ENCODE results near the gene ZNF69. TPM values are rescaled to one million over a fixed set of nuclear protein-coding genes. Genes with fewer than 3 reads are reported as not detected.
A peak's percentile ranks its signal among the peaks of the same experiment; 100 is the strongest.
"Not testable (repeated sequence)": the region's sequence is repeated elsewhere in the genome, so short reads cannot be mapped to it uniquely, and the experiment has no call there.

The ZNF69 gene
- total RNA-seq (24.6 and 51.7 TPM in 2 replicates), polyA plus RNA-seq (13.7 and 13.8 TPM in 2 replicates)

GRCh38 chr19:11887611-11888531, at the start of gene ZNF69:
ZNF69 (plus strand) TSS chr19:11887782; CDS start chr19:11887924, 142 bp downstream.
- peak within 1 kb of the TSS; percentile 80 for H3K4me2 ChIP-seq
- H3K27me3 ChIP-seq, result no peaks in the 10 kb centered on the region
- WGBS (ENCODE audit: low lambda C conversion rate, missing lambda C conversion rate), result under 1% methylated on average over 47 of the region's 56 CpGs
- H4K20me1 ChIP-seq (ENCODE audit: insufficient read depth, poor library complexity, severe bottlenecking), result no peaks in the 10 kb centered on the region
- H3K79me2 ChIP-seq, result peaks cover 41% of the 10 kb centered on the region
- peaks cover 13% of the 10 kb centered on the region for H3K9me3 ChIP-seq (ENCODE audit: low read depth)
- peak within 1 kb of the TSS; percentile 64 for H3K4me3 ChIP-seq
- H3K36me3 ChIP-seq (replicated peaks; ENCODE audit: insufficient read depth, low read depth), result peaks cover 3% of the 10 kb centered on the region
- peak; percentile 94 for DNase-seq (ENCODE audit: low spot score)
- TF ChIP-seq EZH2 (IDR thresholded peaks at IDR 0.05; ENCODE audit: borderline replicate concordance) (no peak), CTCF (IDR thresholded peaks at IDR 0.05; ENCODE audit: poor library complexity) (no peak), EZH2phosphoT487 (IDR thresholded peaks at IDR 0.05; ENCODE audit: low read depth, severe bottlenecking, unreplicated experiment) (no peak)
- H3K4me1 ChIP-seq (ENCODE audit: insufficient read depth), result peaks cover 17% of the 10 kb centered on the region
- H3K9me2 ChIP-seq (replicated peaks; ENCODE audit: insufficient read depth), result no peaks in the 10 kb centered on the region
- peak within 1 kb of the TSS; percentile 19 for H2AFZ ChIP-seq
- peak within 1 kb of the TSS; percentile 98 for H3K27ac ChIP-seq

GRCh38 chr19:11843722-11844121, 43.9 kb upstream of the ZNF69 start:
- no peak for TF ChIP-seq CTCF (IDR thresholded peaks at IDR 0.05; ENCODE audit: poor library complexity)
- TF ChIP-seq EZH2 (IDR thresholded peaks at IDR 0.05; ENCODE audit: borderline replicate concordance), result no peak
- no peak for TF ChIP-seq EZH2phosphoT487 (IDR thresholded peaks at IDR 0.05; ENCODE audit: low read depth, severe bottlenecking, unreplicated experiment)
- Histone ChIP-seq H3K4me3 (no peak overlapping the region), H2AFZ (no peak overlapping the region), H3K27me3 (no peaks in the 10 kb centered on the region), H3K36me3 (replicated peaks; ENCODE audit: insufficient read depth, low read depth) (no peaks in the 10 kb centered on the region), H4K20me1 (ENCODE audit: insufficient read depth, poor library complexity, severe bottlenecking) (no peaks in the 10 kb centered on the region), H3K79me2 (no peaks in the 10 kb centered on the region), H3K9me2 (replicated peaks; ENCODE audit: insufficient read depth) (no peaks in the 10 kb centered on the region), H3K27ac (no peak overlapping the region), H3K4me2 (no peak overlapping the region), H3K9me3 (ENCODE audit: low read depth) (no peaks in the 10 kb centered on the region), H3K4me1 (ENCODE audit: insufficient read depth) (no peaks in the 10 kb centered on the region)
- peak; percentile 5 for DNase-seq (ENCODE audit: low spot score)
- 62% methylated on average over 2 of the region's 2 CpGs for WGBS (ENCODE audit: low lambda C conversion rate, missing lambda C conversion rate)

- H3K4me1 ChIP-seq (ENCODE audit: insufficient read depth); DNase-seq (ENCODE audit: low spot score); H2AFZ ChIP-seq; H4K20me1 ChIP-seq (ENCODE audit: insufficient read depth, poor library complexity, severe bottlenecking); H3K36me3 ChIP-seq (replicated peaks; ENCODE audit: insufficient read depth, low read depth); H3K4me3 ChIP-seq; H3K9me2 ChIP-seq (replicated peaks; ENCODE audit: insufficient read depth); H3K27me3 ChIP-seq; H3K9me3 ChIP-seq (ENCODE audit: low read depth); H3K27ac ChIP-seq; H3K4me2 ChIP-seq; H3K79me2 ChIP-seq: not testable (repeated sequence)
- 51% methylated on average over 6 of the region's 6 CpGs for WGBS (ENCODE audit: low lambda C conversion rate, missing lambda C conversion rate)
Measured at GRCh38 chr19:11847615-11848014, 40.0 kb upstream of the ZNF69 start.

- Histone ChIP-seq H2AFZ (no peak overlapping the region), H3K4me3 (no peak overlapping the region), H3K36me3 (replicated peaks; ENCODE audit: insufficient read depth, low read depth) (no peaks in the 10 kb centered on the region), H3K4me2 (peak overlapping the region; percentile 79), H3K4me1 (ENCODE audit: insufficient read depth) (no peaks in the 10 kb centered on the region), H3K27ac (no peak overlapping the region), H3K27me3 (no peaks in the 10 kb centered on the region), H3K9me3 (ENCODE audit: low read depth) (no peaks in the 10 kb centered on the region), H3K9me2 (replicated peaks; ENCODE audit: insufficient read depth) (no peaks in the 10 kb centered on the region), H3K79me2 (peaks cover 2% of the 10 kb centered on the region), H4K20me1 (ENCODE audit: insufficient read depth, poor library complexity, severe bottlenecking) (no peaks in the 10 kb centered on the region)
- TF ChIP-seq EZH2phosphoT487 (IDR thresholded peaks at IDR 0.05; ENCODE audit: low read depth, severe bottlenecking, unreplicated experiment), result no peak
- no peak for TF ChIP-seq CTCF (IDR thresholded peaks at IDR 0.05; ENCODE audit: poor library complexity)
- no peak for TF ChIP-seq EZH2 (IDR thresholded peaks at IDR 0.05; ENCODE audit: borderline replicate concordance)
- DNase-seq (ENCODE audit: low spot score), result no peak
- 83% methylated on average over 11 of the region's 11 CpGs for WGBS (ENCODE audit: low lambda C conversion rate, missing lambda C conversion rate)
Measured at GRCh38 chr19:11848200-11848593, 39.4 kb upstream of the ZNF69 start.

All from hepatocyte (in vitro differentiated cells).